Measurements from ENCODE around the gene LRP5.

DNA sequence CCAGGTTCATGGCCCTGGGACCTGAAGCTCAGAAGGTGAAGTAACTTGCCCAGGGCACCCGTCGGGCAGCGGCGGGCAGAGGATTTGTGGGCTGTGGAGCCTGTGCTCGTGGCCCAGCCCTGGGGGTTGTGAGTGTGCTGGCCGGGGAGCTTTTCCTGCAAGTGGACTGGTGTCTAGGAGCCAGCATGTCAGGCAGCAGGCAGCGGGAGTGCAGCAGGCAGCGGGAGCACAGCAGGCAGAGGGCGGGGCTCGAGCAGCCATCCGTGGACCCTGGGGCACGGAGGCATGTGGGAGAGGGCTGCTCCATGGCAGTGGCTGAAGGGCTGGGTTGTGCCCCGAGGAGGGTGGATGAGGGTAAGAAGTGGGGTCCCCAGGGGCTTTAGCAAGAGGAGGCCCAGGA lies 75.4 kb downstream of the LRP5 start:
- TF ChIP-seq, protein P1, sequence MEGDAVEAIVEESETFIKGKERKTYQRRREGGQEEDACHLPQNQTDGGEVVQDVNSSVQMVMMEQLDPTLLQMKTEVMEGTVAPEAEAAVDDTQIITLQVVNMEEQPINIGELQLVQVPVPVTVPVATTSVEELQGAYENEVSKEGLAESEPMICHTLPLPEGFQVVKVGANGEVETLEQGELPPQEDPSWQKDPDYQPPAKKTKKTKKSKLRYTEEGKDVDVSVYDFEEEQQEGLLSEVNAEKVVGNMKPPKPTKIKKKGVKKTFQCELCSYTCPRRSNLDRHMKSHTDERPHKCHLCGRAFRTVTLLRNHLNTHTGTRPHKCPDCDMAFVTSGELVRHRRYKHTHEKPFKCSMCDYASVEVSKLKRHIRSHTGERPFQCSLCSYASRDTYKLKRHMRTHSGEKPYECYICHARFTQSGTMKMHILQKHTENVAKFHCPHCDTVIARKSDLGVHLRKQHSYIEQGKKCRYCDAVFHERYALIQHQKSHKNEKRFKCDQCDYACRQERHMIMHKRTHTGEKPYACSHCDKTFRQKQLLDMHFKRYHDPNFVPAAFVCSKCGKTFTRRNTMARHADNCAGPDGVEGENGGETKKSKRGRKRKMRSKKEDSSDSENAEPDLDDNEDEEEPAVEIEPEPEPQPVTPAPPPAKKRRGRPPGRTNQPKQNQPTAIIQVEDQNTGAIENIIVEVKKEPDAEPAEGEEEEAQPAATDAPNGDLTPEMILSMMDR (IDR thresholded peaks at IDR 0.05) = no peak
- TF ChIP-seq POLR2A (IDR thresholded peaks at IDR 0.05) = no peak

Measured in adrenal gland (tissue), 5 donors.